Stomach smooth muscle (tissue), 2 donors: Measurements from ENCODE around the gene TMEM213.

Source experiments
- H3K27ac ChIP-seq: one replicate; pipeline ENCODE4 v1.7.0; 2013; ENCODE audit warnings: mild to moderate bottlenecking, low read length, inconsistent platforms
- H3K27me3 ChIP-seq, 2 donors: one replicate each; pipeline ENCODE4 v1.7.0; 2013; ENCODE audit warnings: low read length in 2 of 2; ENCODE audit not compliant: insufficient read depth in 2 of 2, control insufficient read depth in 1 of 2
- H3K36me3 ChIP-seq, 2 donors: one replicate each; pipeline ENCODE4 v1.7.0; 2013; ENCODE audit warnings: low read length in 2 of 2; ENCODE audit not compliant: control insufficient read depth in 2 of 2, insufficient read depth in 2 of 2
- H3K4me1 ChIP-seq: one replicate; pipeline ENCODE4 v1.7.0; 2013; ENCODE audit warnings: low read length; ENCODE audit not compliant: control insufficient read depth, insufficient read depth
- H3K4me3 ChIP-seq, 2 donors: one replicate each; pipeline ENCODE4 v1.7.0; 2013; ENCODE audit warnings: low read length in 2 of 2
- H3K9ac ChIP-seq, 2 donors: one replicate each; pipeline ENCODE4 v1.7.0; 2013; ENCODE audit warnings: low read length in 2 of 2, mild to moderate bottlenecking in 1 of 2
- H3K9me3 ChIP-seq, 2 donors: one replicate each; pipeline ENCODE4 v1.7.0; 2013; ENCODE audit warnings: low read length in 2 of 2; ENCODE audit not compliant: control insufficient read depth in 2 of 2
- donor health status: healthy.
- donor health status: Pancreatic carcinoma.

TMEM213 gene

GRCh38 chr7:138797715-138798320 lies at the start of gene TMEM213, which contains the start of gene ATP6V0A4:
Gene TMEM213 (plus strand): TSS chr7:138797994. CDS start chr7:138798105, 111 bp downstream.
Gene ATP6V0A4 (minus strand): TSS chr7:138798196. CDS start chr7:138771247, 26,949 bp downstream.
- H3K9me3 ChIP-seq: no peaks in the 10 kb centered on the region
- H3K36me3 ChIP-seq: no peaks in the 10 kb centered on the region
- H3K27ac ChIP-seq: no peak within 1 kb of the TSS
- no peak within 1 kb of the TSS for H3K9ac ChIP-seq
- H3K27me3 ChIP-seq: peaks cover 0 to 3% of the 10 kb centered on the region in 2 donors
- H3K4me1 ChIP-seq: no peaks in the 10 kb centered on the region
- H3K4me3 ChIP-seq: no peak within 1 kb of the TSS

GRCh38 chr7:138748666-138749065 lies 49.1 kb upstream of the TMEM213 start:
- H3K36me3 ChIP-seq: no peaks in the 10 kb centered on the region
- H3K9ac ChIP-seq: no peak overlapping the region
- peaks cover 0 to 7% of the 10 kb centered on the region in 2 donors for H3K27me3 ChIP-seq
- no peak overlapping the region for H3K27ac ChIP-seq
- no peaks in the 10 kb centered on the region for H3K9me3 ChIP-seq
- no peaks in the 10 kb centered on the region for H3K4me1 ChIP-seq
- no peak overlapping the region for H3K4me3 ChIP-seq

- no peaks in the 10 kb centered on the region for H3K4me1 ChIP-seq
- H3K9ac ChIP-seq: no peak overlapping the region
- peaks cover 0 to 7% of the 10 kb centered on the region in 2 donors for H3K27me3 ChIP-seq
- no peak overlapping the region for H3K27ac ChIP-seq
- no peaks in the 10 kb centered on the region for H3K9me3 ChIP-seq
- H3K36me3 ChIP-seq: no peaks in the 10 kb centered on the region
- H3K4me3 ChIP-seq: no peak overlapping the region
These were observed 47.8 kb upstream of the TMEM213 start for GRCh38 chr7:138749960-138750359.

- no peaks in the 10 kb centered on the region for H3K4me1 ChIP-seq
These were observed 47.3 kb upstream of the TMEM213 start for GRCh38 chr7:138750473-138750872.

GRCh38 chr7:138750901-138751464 lies 46.8 kb upstream of the TMEM213 start:
- no peak overlapping the region for H3K4me3 ChIP-seq
- H3K27ac ChIP-seq: no peak overlapping the region
- no peaks in the 10 kb centered on the region for H3K9me3 ChIP-seq
- H3K4me1 ChIP-seq: no peaks in the 10 kb centered on the region
- no peaks in the 10 kb centered on the region for H3K36me3 ChIP-seq
- peaks cover 0 to 7% of the 10 kb centered on the region in 2 donors for H3K27me3 ChIP-seq
- H3K9ac ChIP-seq: no peak overlapping the region

More at GRCh38 chr7:138750473-138750872, 47.3 kb upstream of the TMEM213 start:
- peaks cover 0 to 7% of the 10 kb centered on the region in 2 donors for H3K27me3 ChIP-seq
- no peak overlapping the region for H3K4me3 ChIP-seq
- no peak overlapping the region for H3K9ac ChIP-seq
- no peaks in the 10 kb centered on the region for H3K36me3 ChIP-seq
- no peaks in the 10 kb centered on the region for H3K9me3 ChIP-seq
- no peak overlapping the region for H3K27ac ChIP-seq

GRCh38 chr7:138752518-138753149 lies 45.2 kb upstream of the TMEM213 start:
- Histone ChIP-seq H3K9me3 (no peaks in the 10 kb centered on the region), H3K27me3 (peaks cover 0 to 7% of the 10 kb centered on the region in 2 donors), H3K9ac (no peak overlapping the region), H3K27ac (no peak overlapping the region), H3K36me3 (no peaks in the 10 kb centered on the region), H3K4me3 (no peak overlapping the region), H3K4me1 (no peaks in the 10 kb centered on the region)

GRCh38 chr7:138753150-138753518 lies 44.7 kb upstream of the TMEM213 start:
- no peaks in the 10 kb centered on the region for H3K36me3 ChIP-seq
- H3K9ac ChIP-seq: no peak overlapping the region
- H3K9me3 ChIP-seq: no peaks in the 10 kb centered on the region
- H3K27ac ChIP-seq: no peak overlapping the region
- H3K4me3 ChIP-seq: no peak overlapping the region
- H3K4me1 ChIP-seq: no peaks in the 10 kb centered on the region
- H3K27me3 ChIP-seq: peaks cover 0 to 7% of the 10 kb centered on the region in 2 donors

GRCh38 chr7:138753610-138754009 lies 44.2 kb upstream of the TMEM213 start:
- no peak overlapping the region for H3K27ac ChIP-seq
- no peaks in the 10 kb centered on the region for H3K9me3 ChIP-seq
- H3K4me3 ChIP-seq: no peak overlapping the region
- H3K27me3 ChIP-seq: peaks cover 0 to 7% of the 10 kb centered on the region in 2 donors
- no peaks in the 10 kb centered on the region for H3K4me1 ChIP-seq
- H3K36me3 ChIP-seq: no peaks in the 10 kb centered on the region
- no peak overlapping the region for H3K9ac ChIP-seq

GRCh38 chr7:138755331-138755747 lies 42.5 kb upstream of the TMEM213 start:
- H3K9ac ChIP-seq: no peak overlapping the region
- no peak overlapping the region for H3K27ac ChIP-seq
- H3K27me3 ChIP-seq: peaks cover 0 to 7% of the 10 kb centered on the region in 2 donors
- no peaks in the 10 kb centered on the region for H3K9me3 ChIP-seq
- H3K4me3 ChIP-seq: no peak overlapping the region
- no peaks in the 10 kb centered on the region for H3K36me3 ChIP-seq
- H3K4me1 ChIP-seq: no peaks in the 10 kb centered on the region

- Histone ChIP-seq H3K9ac (no peak overlapping the region), H3K36me3 (no peaks in the 10 kb centered on the region), H3K27ac (no peak overlapping the region), H3K4me1 (no peaks in the 10 kb centered on the region), H3K4me3 (no peak overlapping the region), H3K9me3 (no peaks in the 10 kb centered on the region), H3K27me3 (peaks cover 0 to 2% of the 10 kb centered on the region in 2 donors)
These were observed 41.8 kb upstream of the TMEM213 start for GRCh38 chr7:138755842-138756590.
